Measurements from ENCODE around the gene TMEM233.

- TF ChIP-seq CTCF (IDR thresholded peaks at IDR 0.05) (no peak), POLR2AphosphoS5 (IDR thresholded peaks at IDR 0.05) (no peak), POLR2A (IDR thresholded peaks at IDR 0.05) (no peak)
Observed at GRCh38 chr12:119624966-119625365, 31.4 kb downstream of the TMEM233 start.

All from upper lobe of left lung (tissue), 4 donors.